WERI-Rb-1 (cell line): ENCODE measurements around the gene RECQL5.

ENCODE experiments used
- DNase-seq: peaks from one replicate; pipeline ENCODE4 v3.0.0-alpha.2; 2020
- H3K27ac ChIP-seq: fragments of 250-450 bp; sonication (Bioruptor Pico); 2 replicates; pipeline ENCODE4 v1.5.1; 2020; ENCODE audit warnings: mild to moderate bottlenecking, moderate library complexity
- H3K27me3 ChIP-seq: fragments of 250-450 bp; sonication (Bioruptor Pico); 2 replicates; pipeline ENCODE4 v1.5.1; 2021; ENCODE audit warnings: mild to moderate bottlenecking, low read depth, moderate library complexity; ENCODE audit not compliant: insufficient read depth, severe bottlenecking
- H3K36me3 ChIP-seq: fragments of 250-450 bp; sonication (Bioruptor Pico); 2 replicates; pipeline ENCODE4 v1.5.1; 2020; ENCODE audit warnings: mild to moderate bottlenecking, moderate library complexity
- H3K4me3 ChIP-seq: 2 replicates; pipeline ENCODE4 v1.5.1; 2011; ENCODE audit warnings: low read depth, mild to moderate bottlenecking, control low read depth, low read length
- H3K9me3 ChIP-seq: fragments of 250-450 bp; sonication (Bioruptor Pico); 2 replicates; pipeline ENCODE4 v1.5.1; 2021; ENCODE audit warnings: mild to moderate bottlenecking, moderate library complexity; ENCODE audit not compliant: severe bottlenecking
- TF ChIP-seq, protein P1 (sequence below): IDR thresholded peaks from 2 replicates; pipeline ENCODE4 v1.5.1; 2011; ENCODE audit warnings: low read depth, mild to moderate bottlenecking, control low read depth, inconsistent platforms, low read length

Gene RECQL5

DNA sequence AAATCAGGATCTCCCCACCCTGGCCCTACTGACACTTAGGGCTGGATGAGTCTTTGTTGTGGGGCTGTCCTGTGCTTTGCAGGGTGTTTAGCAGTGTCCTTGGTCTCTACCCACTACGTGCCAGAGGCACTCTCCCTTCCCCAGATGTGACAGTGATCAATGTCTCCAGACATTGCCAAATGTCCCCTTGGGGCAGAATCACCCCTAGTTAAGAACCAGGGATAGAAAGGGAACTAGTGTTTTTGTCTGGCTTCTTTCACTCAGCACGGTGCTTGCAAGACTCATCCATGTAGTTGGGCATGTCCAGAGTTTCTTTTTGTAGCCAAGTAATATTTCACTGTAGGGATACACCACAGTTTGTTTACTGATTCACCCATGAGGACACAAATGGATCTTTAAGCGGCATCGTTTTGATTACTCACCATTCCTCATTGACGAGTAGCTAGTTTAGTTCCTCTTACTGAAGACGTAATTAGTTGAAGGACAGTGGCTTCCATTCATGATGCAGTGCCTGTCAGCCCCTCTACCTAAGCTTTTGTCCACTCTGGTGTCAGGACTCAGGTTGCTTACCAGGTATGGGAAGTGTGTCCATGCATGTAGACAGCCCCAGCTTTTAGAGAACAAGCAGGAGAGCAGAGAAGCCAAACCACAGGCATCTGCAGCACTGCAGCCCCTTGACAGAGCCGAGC is 28.3 kb upstream of the RECQL5 start:
- Histone ChIP-seq H3K36me3 (peaks cover 64% of the 10 kb centered on the region), H3K27ac (no peak overlapping the region), H3K4me3 (no peak overlapping the region), H3K27me3 (no peaks in the 10 kb centered on the region), H3K9me3 (no peaks in the 10 kb centered on the region)
- TF ChIP-seq, protein P1, sequence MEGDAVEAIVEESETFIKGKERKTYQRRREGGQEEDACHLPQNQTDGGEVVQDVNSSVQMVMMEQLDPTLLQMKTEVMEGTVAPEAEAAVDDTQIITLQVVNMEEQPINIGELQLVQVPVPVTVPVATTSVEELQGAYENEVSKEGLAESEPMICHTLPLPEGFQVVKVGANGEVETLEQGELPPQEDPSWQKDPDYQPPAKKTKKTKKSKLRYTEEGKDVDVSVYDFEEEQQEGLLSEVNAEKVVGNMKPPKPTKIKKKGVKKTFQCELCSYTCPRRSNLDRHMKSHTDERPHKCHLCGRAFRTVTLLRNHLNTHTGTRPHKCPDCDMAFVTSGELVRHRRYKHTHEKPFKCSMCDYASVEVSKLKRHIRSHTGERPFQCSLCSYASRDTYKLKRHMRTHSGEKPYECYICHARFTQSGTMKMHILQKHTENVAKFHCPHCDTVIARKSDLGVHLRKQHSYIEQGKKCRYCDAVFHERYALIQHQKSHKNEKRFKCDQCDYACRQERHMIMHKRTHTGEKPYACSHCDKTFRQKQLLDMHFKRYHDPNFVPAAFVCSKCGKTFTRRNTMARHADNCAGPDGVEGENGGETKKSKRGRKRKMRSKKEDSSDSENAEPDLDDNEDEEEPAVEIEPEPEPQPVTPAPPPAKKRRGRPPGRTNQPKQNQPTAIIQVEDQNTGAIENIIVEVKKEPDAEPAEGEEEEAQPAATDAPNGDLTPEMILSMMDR: no peak
- no peak for DNase-seq

DNA sequence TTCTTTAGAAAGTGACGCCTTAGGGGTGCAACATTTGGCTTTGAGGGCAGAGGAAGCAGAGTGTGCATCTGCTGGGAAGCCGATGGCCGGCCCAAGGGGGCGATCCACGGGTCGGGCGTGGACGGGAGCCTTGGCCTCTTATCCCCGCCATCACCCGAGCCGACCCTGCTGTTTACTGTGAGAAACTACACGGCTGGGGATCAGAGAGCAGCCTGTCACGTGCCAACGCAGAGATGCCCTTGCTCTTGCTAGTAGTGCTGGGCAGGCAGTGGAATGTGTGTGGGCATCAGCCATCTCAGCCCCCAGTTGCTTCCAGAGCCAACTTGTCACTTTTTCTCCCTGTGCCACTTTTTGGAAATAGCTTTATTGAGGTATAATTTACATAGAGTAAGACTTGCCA is 27.6 kb upstream of the RECQL5 start:
- Histone ChIP-seq H3K9me3 (no peaks in the 10 kb centered on the region), H3K27me3 (no peaks in the 10 kb centered on the region), H3K27ac (peak overlapping the region; percentile 67), H3K36me3 (peaks cover 64% of the 10 kb centered on the region), H3K4me3 (peak overlapping the region; percentile 7; the same call in 1 of the 2 replicates)
- peak; percentile 80 for DNase-seq
- TF ChIP-seq, protein P1: 0 out of 2 replicates have a peak, but pooled peaks have one; percentile 19

DNA sequence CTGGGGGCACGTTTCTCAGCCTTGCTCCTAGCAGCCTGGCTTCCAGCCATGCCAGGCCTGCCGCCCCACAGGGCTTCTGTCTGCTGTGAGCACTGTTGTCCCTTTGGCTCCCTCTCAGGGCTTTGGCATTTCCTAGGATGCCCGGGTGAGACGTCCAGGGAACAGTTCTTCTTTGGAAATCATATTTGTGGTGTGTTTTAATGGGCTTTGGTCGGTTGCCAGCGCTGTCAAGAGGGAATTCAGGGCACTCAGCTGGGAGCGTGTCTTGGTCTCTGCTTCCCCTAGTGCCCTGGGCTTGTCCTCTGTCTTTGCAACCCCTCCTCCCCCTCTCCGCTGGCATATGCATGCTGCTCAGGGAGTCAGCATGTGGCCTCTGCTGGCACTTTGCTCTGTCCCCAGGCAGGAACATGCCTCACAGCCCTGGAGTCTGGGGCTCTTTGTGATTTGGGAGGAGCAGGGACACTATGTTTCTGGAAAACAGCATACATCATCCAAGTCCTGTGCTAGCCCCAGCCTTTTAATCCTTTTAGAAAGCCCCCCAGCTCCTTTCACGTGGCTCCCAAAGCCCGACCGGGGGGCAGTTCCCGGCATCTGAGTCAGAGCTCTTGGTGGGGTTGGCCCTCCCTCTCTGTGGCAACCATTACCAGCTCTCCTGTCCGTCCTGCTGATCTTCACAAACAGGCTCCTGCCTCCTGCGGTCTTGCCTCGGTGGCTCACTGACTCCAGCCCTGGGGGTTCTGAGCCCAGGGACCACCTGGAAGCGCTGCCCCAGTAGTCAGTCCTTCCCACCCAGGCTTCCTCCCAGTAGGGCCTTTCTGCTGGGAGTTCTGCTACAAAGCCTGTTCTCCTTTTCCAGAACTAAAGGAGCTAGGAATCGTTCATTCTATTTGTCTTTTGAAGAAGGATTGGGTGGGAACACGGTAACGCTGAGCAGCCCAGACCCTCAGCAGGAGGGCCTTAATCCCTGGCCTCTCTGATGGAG is 26.8 kb upstream of the RECQL5 start:
- Histone ChIP-seq H3K4me3 (peak overlapping the region; percentile 7; the same call in 1 of the 2 replicates), H3K36me3 (peaks cover 66% of the 10 kb centered on the region), H3K27ac (peak overlapping the region; percentile 67), H3K9me3 (no peaks in the 10 kb centered on the region), H3K27me3 (no peaks in the 10 kb centered on the region)
- TF ChIP-seq, protein P1: no peak
- peak; percentile 67 for DNase-seq

DNA sequence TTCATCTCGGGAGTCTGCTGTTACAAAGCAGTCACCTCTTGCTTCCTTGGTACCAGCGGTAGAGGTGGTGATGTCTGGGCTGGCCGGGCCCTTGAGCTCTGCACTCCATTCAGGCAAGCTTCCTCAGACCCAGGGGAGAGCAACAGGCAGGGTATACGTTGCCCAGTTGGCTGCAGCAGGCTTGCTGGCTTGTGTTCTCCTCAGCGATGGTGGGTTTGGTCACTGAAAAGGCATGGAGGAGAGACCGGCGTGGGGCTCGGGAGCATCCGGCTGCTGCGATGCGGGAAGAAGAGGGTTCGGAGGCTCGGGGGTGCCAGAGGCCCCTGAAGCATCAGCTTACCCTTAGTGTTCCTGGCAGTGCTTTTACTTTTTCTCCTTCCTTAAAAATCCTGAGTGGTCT is 26.0 kb upstream of the RECQL5 start:
- TF ChIP-seq, protein P1: no peak
- H3K36me3 ChIP-seq: peaks cover 71% of the 10 kb centered on the region
- DNase-seq: no peak
- H3K27ac ChIP-seq: peak overlapping the region; percentile 21; the same call in 1 of the 2 replicates
- no peaks in the 10 kb centered on the region for H3K27me3 ChIP-seq
- H3K9me3 ChIP-seq: no peaks in the 10 kb centered on the region
- no peak overlapping the region for H3K4me3 ChIP-seq

DNA sequence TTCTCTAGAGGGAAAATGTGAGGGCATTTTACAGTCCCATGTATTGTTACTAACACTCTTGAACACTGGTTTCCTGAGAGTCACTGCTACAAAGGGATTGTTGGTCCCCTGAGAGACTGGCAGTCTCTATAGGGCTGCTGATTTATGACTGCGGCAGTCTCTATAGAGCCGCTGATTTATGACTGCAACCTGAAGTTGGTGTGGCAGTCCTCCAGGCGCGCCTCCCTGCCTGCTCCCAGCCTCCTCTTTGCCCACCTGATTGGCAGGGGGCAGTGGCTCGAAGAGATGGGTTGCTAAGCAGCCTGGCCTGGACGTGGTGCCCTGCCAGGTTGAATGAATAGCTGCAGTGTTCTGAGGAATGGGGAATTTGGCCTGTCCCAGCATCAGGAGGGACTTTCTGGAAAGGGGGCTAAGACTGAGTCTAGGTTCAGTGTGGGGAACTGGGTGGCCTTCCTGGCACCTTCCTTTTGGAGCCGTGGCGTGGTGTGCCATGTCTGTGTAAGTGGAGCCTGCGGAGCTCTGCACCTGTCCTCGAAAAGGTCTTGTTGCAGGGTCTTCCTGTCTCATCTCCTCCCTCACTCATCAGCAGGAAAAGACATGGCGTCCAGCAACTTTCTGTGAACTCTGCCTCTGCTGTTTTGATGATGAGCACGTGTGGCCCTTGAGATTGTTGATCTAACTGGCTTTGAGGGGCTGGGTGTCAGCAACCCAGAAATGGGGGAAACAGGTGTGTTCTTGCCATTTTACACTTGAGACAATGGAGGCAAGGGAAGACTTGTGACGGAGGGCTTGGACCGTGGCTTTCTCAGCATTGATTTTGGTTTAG is 25.1 kb upstream of the RECQL5 start:
- Histone ChIP-seq H3K36me3 (peaks cover 68% of the 10 kb centered on the region), H3K27ac (no peak overlapping the region), H3K9me3 (no peaks in the 10 kb centered on the region), H3K4me3 (no peak overlapping the region), H3K27me3 (no peaks in the 10 kb centered on the region)
- DNase-seq: no peak
- TF ChIP-seq, protein P1: no peak
